Caco-2 (cell line): ENCODE results near the gene MREG. TPM values are rescaled to one million over a fixed set of nuclear protein-coding genes. Genes with fewer than 3 reads are reported as not detected.

Experiments used
- BruUV-seq: library from RNA; stranded (reverse); fragments of 400-500 nt; replicated peaks from 2 replicates; lab custom pipeline; 2021; lab: Mats Ljungman, UMichigan
- CTCF ChIA-PET: fragments of 300-600 bp; sonication (Branson Sonifier 250); formaldehyde crosslinking; loops from one replicate; lab custom pipeline; 2022; ENCODE audit warnings: antibody characterized with exemption; lab: Charles Lee
- POLR2A ChIA-PET: fragments of 300-600 bp; sonication (Branson Sonifier 250); formaldehyde crosslinking; loops from one replicate; lab custom pipeline; 2022; ENCODE audit warnings: antibody characterized with exemption; lab: Charles Lee
- DNase-seq, 2 experiments: peaks; one replicate each; pipeline versions ENCODE4 v3.0.0 to v3.0.0-alpha.2; 2020 to 2022
- H3K27me3 ChIP-seq: replicated peaks from 2 replicates; pipeline ENCODE4 v1.6.0; 2011; ENCODE audit warnings: low read length; ENCODE audit not compliant: control insufficient read depth, insufficient read depth
- H3K36me3 ChIP-seq: 2 replicates; pipeline ENCODE4 v1.5.1; 2011; ENCODE audit warnings: low read length; ENCODE audit not compliant: control insufficient read depth, insufficient read depth
- H3K4me1 ChIP-seq: fragments of 250-450 bp; sonication (Bioruptor Pico); 2 replicates; pipeline ENCODE4 v1.5.1; 2020; ENCODE audit warnings: mild to moderate bottlenecking
- H3K4me3 ChIP-seq: 2 replicates; pipeline ENCODE4 v1.5.1; 2011; ENCODE audit warnings: low read depth, mild to moderate bottlenecking, control low read depth, low read length
- H3K9me3 ChIP-seq: fragments of 250-450 bp; sonication (Bioruptor Pico); 2 replicates; pipeline ENCODE4 v1.5.1; 2020; ENCODE audit warnings: mild to moderate bottlenecking, moderate library complexity
- H3K27ac Mint-ChIP-seq: one replicate; pipeline ENCODE4 v1.8.0; 2022; ENCODE audit warnings: mixed read lengths; ENCODE audit not compliant: unreplicated experiment
- H3K27me3 Mint-ChIP-seq: one replicate; pipeline ENCODE4 v1.8.0; 2022; ENCODE audit warnings: mixed read lengths; ENCODE audit not compliant: insufficient read depth, unreplicated experiment
- H3K36me3 Mint-ChIP-seq: one replicate; pipeline ENCODE4 v1.8.0; 2022; ENCODE audit warnings: mild to moderate bottlenecking, mixed read lengths; ENCODE audit not compliant: insufficient read depth, unreplicated experiment
- H3K4me1 Mint-ChIP-seq: one replicate; pipeline ENCODE4 v1.8.0; 2022; ENCODE audit warnings: low read depth, mixed read lengths; ENCODE audit not compliant: unreplicated experiment
- H3K4me3 Mint-ChIP-seq: one replicate; pipeline ENCODE4 v1.8.0; 2022; ENCODE audit warnings: mild to moderate bottlenecking, moderate library complexity, mixed read lengths; ENCODE audit not compliant: unreplicated experiment
- H3K9me3 Mint-ChIP-seq: one replicate; pipeline ENCODE4 v1.8.0; 2022; ENCODE audit warnings: mixed read lengths; ENCODE audit not compliant: unreplicated experiment
- intact Hi-C: fragments of 100-400 bp; cut with micrococcal nuclease; formaldehyde crosslinking; loops from one replicate; pipeline ENCODE4 v1.10.0; 2022; ENCODE audit not compliant: unreplicated experiment
- total RNA-seq: library from RNA; stranded (reverse); gene quantifications from 2 replicates; pipeline ENCODE4 v1.2.3, GENCODE V29; 2022
- TF ChIP-seq, protein P1 (sequence below), 2 experiments: fragments of 200-600 bp in 1 of 2; IDR thresholded peaks; 1 replicate in 1 of 2; 2 replicates in 1 of 2; pipeline versions ENCODE4 v1.5.1 to v1.8.0; 2011 to 2022; ENCODE audit warnings: antibody characterized with exemption in 1 of 2, control low read depth in 1 of 2, inconsistent platforms in 1 of 2, low read depth in 1 of 2, low read length in 1 of 2, mild to moderate bottlenecking in 1 of 2, moderate library complexity in 1 of 2; ENCODE audit not compliant: insufficient read depth in 1 of 2, severe bottlenecking in 1 of 2, unreplicated experiment in 1 of 2

MREG gene
- total RNA-seq, 1 experiment from 2014 or later: 43.8 TPM

DNA sequence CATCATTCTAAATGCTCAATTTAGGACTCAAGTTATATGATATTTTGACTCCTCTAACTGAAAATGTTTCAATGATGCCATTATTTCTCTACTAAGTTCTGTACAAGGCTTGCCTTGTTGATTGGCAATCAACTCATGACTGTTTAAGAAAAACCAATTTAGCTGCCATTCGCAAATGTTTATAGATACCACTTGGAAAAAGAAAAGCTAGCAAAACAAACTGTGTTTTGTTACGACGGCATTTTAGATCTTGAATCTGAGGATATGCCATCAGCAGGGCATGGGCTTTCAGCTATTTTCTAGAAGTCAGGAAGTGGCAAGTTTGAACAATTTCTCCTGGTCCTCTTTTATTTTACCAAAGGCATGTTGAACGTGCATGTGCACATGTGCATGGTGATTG, 65.3 kb downstream of the MREG start:
- ChIA-PET CTCF (no interaction called here), POLR2A (no interaction called here)
- Mint-ChIP-seq H3K27ac (no peak overlapping the region), H3K27me3 (no peaks in the 10 kb centered on the region), H3K4me1 (peaks cover 19% of the 10 kb centered on the region), H3K36me3 (peaks cover 37% of the 10 kb centered on the region), H3K9me3 (no peaks in the 10 kb centered on the region), H3K4me3 (no peak overlapping the region)
- no peak for DNase-seq
- Histone ChIP-seq H3K36me3 (no peaks in the 10 kb centered on the region), H3K27me3 (no peaks in the 10 kb centered on the region), H3K9me3 (no peaks in the 10 kb centered on the region), H3K4me3 (no peak overlapping the region), H3K4me1 (no peaks in the 10 kb centered on the region)
- TF ChIP-seq, protein P1, sequence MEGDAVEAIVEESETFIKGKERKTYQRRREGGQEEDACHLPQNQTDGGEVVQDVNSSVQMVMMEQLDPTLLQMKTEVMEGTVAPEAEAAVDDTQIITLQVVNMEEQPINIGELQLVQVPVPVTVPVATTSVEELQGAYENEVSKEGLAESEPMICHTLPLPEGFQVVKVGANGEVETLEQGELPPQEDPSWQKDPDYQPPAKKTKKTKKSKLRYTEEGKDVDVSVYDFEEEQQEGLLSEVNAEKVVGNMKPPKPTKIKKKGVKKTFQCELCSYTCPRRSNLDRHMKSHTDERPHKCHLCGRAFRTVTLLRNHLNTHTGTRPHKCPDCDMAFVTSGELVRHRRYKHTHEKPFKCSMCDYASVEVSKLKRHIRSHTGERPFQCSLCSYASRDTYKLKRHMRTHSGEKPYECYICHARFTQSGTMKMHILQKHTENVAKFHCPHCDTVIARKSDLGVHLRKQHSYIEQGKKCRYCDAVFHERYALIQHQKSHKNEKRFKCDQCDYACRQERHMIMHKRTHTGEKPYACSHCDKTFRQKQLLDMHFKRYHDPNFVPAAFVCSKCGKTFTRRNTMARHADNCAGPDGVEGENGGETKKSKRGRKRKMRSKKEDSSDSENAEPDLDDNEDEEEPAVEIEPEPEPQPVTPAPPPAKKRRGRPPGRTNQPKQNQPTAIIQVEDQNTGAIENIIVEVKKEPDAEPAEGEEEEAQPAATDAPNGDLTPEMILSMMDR (IDR thresholded peaks at IDR 0.05; ENCODE audit: insufficient read depth in 1 of 2, low read depth in 1 of 2, low read length in 1 of 2, severe bottlenecking in 1 of 2, unreplicated experiment in 1 of 2): no peak
- intact Hi-C loops: no loop called here
- no TSS peak for BruUV-seq

DNA sequence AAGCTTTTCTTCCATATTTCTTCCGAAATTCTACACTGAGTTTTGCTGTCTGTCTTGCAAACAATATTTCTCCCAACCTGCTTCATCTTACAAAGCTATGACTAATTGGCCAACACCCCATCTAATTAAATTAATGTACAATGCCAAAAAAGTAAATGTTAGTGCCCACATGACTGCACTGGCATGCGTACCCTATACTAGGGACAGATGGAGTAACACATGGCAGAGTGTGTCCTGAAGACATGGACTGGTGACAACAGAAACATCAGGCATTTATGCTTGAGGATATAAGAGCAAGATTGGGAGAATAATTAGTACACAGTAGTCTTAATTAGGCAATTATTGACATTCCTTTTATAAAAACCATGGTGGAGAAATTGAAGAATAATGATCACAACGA, 66.8 kb downstream of the MREG start:
- POLR2A ChIA-PET: no interaction called here
- Mint-ChIP-seq H3K36me3 (peaks cover 32% of the 10 kb centered on the region), H3K27ac (no peak overlapping the region), H3K4me3 (no peak overlapping the region), H3K4me1 (peaks cover 15% of the 10 kb centered on the region), H3K27me3 (no peaks in the 10 kb centered on the region), H3K9me3 (no peaks in the 10 kb centered on the region)
- Histone ChIP-seq H3K4me3 (no peak overlapping the region), H3K36me3 (no peaks in the 10 kb centered on the region), H3K27me3 (no peaks in the 10 kb centered on the region), H3K4me1 (no peaks in the 10 kb centered on the region), H3K9me3 (no peaks in the 10 kb centered on the region)
- intact Hi-C loops: no loop called here
- BruUV-seq: no TSS peak
- DNase-seq: no peak
- CTCF ChIA-PET: no interaction called here
- TF ChIP-seq, protein P1 (IDR thresholded peaks at IDR 0.05; ENCODE audit: insufficient read depth in 1 of 2, low read depth in 1 of 2, low read length in 1 of 2, severe bottlenecking in 1 of 2, unreplicated experiment in 1 of 2): no peak

DNA sequence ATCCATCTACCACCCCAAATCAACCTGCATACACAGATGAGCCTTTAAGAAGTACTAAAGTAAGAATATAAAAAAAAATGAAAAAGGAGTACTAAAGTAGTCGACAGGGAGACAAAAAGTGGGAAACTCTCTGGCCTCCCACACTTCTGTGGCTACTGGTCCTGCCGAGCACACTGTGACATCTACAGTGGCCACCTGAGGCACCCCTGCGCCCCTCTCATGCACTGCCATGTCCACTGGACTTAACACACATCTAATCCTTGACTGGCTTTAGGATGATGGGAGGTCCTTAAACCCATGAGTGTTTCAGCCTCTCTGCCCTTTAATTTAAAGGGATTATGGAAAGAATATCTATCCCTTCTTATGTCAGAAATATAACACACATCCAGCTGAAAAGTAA, 71.2 kb downstream of the MREG start:
- BruUV-seq: no TSS peak
- no peaks in the 10 kb centered on the region for H3K9me3 Mint-ChIP-seq
- Histone ChIP-seq H3K4me3 (no peak overlapping the region), H3K36me3 (no peaks in the 10 kb centered on the region), H3K4me1 (no peaks in the 10 kb centered on the region), H3K27me3 (no peaks in the 10 kb centered on the region), H3K9me3 (no peaks in the 10 kb centered on the region)
- no peaks in the 10 kb centered on the region for H3K27me3 Mint-ChIP-seq
- H3K4me3 Mint-ChIP-seq: no peak overlapping the region
- DNase-seq: no peak
- peaks cover 6% of the 10 kb centered on the region for H3K4me1 Mint-ChIP-seq
- H3K36me3 Mint-ChIP-seq: peaks cover 40% of the 10 kb centered on the region
- TF ChIP-seq, protein P1 (IDR thresholded peaks at IDR 0.05; ENCODE audit: insufficient read depth in 1 of 2, low read depth in 1 of 2, low read length in 1 of 2, severe bottlenecking in 1 of 2, unreplicated experiment in 1 of 2): no peak
- ChIA-PET CTCF (no interaction called here), POLR2A (no interaction called here)
- intact Hi-C loops: no loop called here
- H3K27ac Mint-ChIP-seq: no peak overlapping the region
